Endothelial cell of umbilical vein (primary cell): ENCODE measurements around the gene SPDEF. TPM values are rescaled to one million over a fixed set of nuclear protein-coding genes. Genes with fewer than 3 reads are reported as not detected.

ENCODE experiments used
- BruUV-seq: library from RNA; stranded (reverse); fragments of 400-500 nt; replicated peaks from 2 replicates; lab custom pipeline; 2021; lab: Mats Ljungman, UMichigan
- CTCF ChIA-PET: fragments of 300-600, 350-600 bp; sonication (Branson Sonifier 250); formaldehyde crosslinking; loops from one replicate; lab custom pipeline; 2021; ENCODE audit warnings: antibody characterized with exemption, inconsistent platforms; lab: Charles Lee
- POLR2A ChIA-PET: fragments of 300-600, 350-600 bp; sonication (Branson Sonifier 250); formaldehyde crosslinking; loops from one replicate; lab custom pipeline; 2021; ENCODE audit warnings: antibody characterized with exemption, inconsistent platforms; lab: Charles Lee
- DNase-seq: peaks from one replicate; pipeline ENCODE4 v3.0.0-alpha.2; 2011; ENCODE audit warnings: low read depth, low spot score
- FAIRE-seq: peaks from 2 replicates; lab custom pipeline; 2011; peaks lifted over from hg19 to GRCh38; lab: Jason Lieb, UNC
- H2AFZ ChIP-seq: 2 replicates; pipeline ENCODE4 v1.6.0; 2012; ENCODE audit warnings: low read depth, low read length, control low read depth, inconsistent platforms
- H3K27ac ChIP-seq: 2 replicates; pipeline ENCODE4 v1.5.1; 2011; ENCODE audit warnings: low read depth, mild to moderate bottlenecking, control low read depth, low read length, moderate library complexity; ENCODE audit not compliant: insufficient read depth
- H3K27me3 ChIP-seq, 2 experiments: 2 replicates each; pipeline versions ENCODE4 v1.6.0 to v1.6.1; 2011; ENCODE audit warnings: low read length in 2 of 2, mixed read lengths in 1 of 2; ENCODE audit not compliant: control insufficient read depth in 2 of 2, insufficient read depth in 2 of 2
- H3K36me3 ChIP-seq, 2 experiments: 2 replicates in 1 of 2; 3 replicates in 1 of 2; pipeline ENCODE4 v1.5.1; 2011; ENCODE audit warnings: low read length in 2 of 2, mild to moderate bottlenecking in 1 of 2, moderate library complexity in 1 of 2; ENCODE audit not compliant: control insufficient read depth in 2 of 2, insufficient read depth in 2 of 2; ENCODE audit errors: extremely low read depth in 1 of 2
- H3K4me1 ChIP-seq: 3 replicates; pipeline ENCODE4 v1.5.1; 2011; ENCODE audit warnings: mild to moderate bottlenecking, low read length; ENCODE audit not compliant: control insufficient read depth, insufficient read depth; ENCODE audit errors: extremely low read depth
- H3K4me2 ChIP-seq: 2 replicates; pipeline ENCODE4 v1.6.1; 2011; ENCODE audit warnings: low read length, control low read depth, mixed read lengths; ENCODE audit not compliant: insufficient read depth
- H3K4me3 ChIP-seq, 3 experiments: fragments of 200-600 bp in 1 of 3; sonication (generic), shearing (Covaris generic) in 1 of 3; replicated peaks in 1 of 3; 2 replicates each; pipeline ENCODE4 v1.5.1; 2011 to 2016; ENCODE audit warnings: control low read depth in 3 of 3, low read length in 3 of 3, mild to moderate bottlenecking in 2 of 3, inconsistent platforms in 1 of 3, low read depth in 1 of 3, moderate library complexity in 1 of 3; ENCODE audit not compliant: insufficient read depth in 1 of 3
- H3K79me2 ChIP-seq: 2 replicates; pipeline ENCODE4 v1.6.0; 2012; ENCODE audit warnings: low read length, inconsistent platforms; ENCODE audit not compliant: control insufficient read depth, insufficient read depth
- H3K9ac ChIP-seq: replicated peaks from 2 replicates; pipeline ENCODE3; 2011; ENCODE audit warnings: low read length, control low read depth; ENCODE audit not compliant: insufficient read depth; ENCODE audit errors: extremely low read depth
- H3K9me1 ChIP-seq: replicated peaks from 3 replicates; pipeline ENCODE4 v1.6.0; 2011; ENCODE audit warnings: mild to moderate bottlenecking, low read length; ENCODE audit not compliant: control insufficient read depth, insufficient read depth; ENCODE audit errors: extremely low read depth
- H3K9me3 ChIP-seq: replicated peaks from 2 replicates; pipeline ENCODE4 v1.5.1; 2012; ENCODE audit warnings: low read length, inconsistent platforms; ENCODE audit not compliant: control insufficient read depth, insufficient read depth
- H4K20me1 ChIP-seq: replicated peaks from 2 replicates; pipeline ENCODE3; 2011; ENCODE audit warnings: mild to moderate bottlenecking, low read length; ENCODE audit not compliant: control insufficient read depth, insufficient read depth; ENCODE audit errors: extremely low read depth
- CTCF ChIP-seq, 2 donors: IDR thresholded peaks; 1 replicate in 1 of 2; 2 replicates in 1 of 2; pipeline ENCODE4 v1.5.1; 2011; ENCODE audit warnings: low read length in 2 of 2, mild to moderate bottlenecking in 2 of 2, moderate library complexity in 2 of 2, control low read depth in 1 of 2, inconsistent platforms in 1 of 2, low read depth in 1 of 2; ENCODE audit not compliant: insufficient read depth in 1 of 2; ENCODE audit errors: extremely low read depth in 1 of 2
- EZH2 ChIP-seq: IDR thresholded peaks from 2 replicates; pipeline ENCODE4 v1.6.1; 2012; ENCODE audit warnings: borderline replicate concordance, low read depth, mild to moderate bottlenecking, moderate library complexity, low read length, inconsistent platforms; ENCODE audit not compliant: severe bottlenecking
- FOS ChIP-seq: IDR thresholded peaks from 2 replicates; pipeline ENCODE4 v1.6.1; 2011; ENCODE audit warnings: mild to moderate bottlenecking, low read length, moderate library complexity, borderline replicate concordance; ENCODE audit not compliant: insufficient read depth
- GATA2 ChIP-seq: IDR thresholded peaks from 2 replicates; pipeline ENCODE4 v1.7.0; 2011; ENCODE audit warnings: low read depth, mild to moderate bottlenecking, moderate library complexity, mixed read lengths, low read length; ENCODE audit not compliant: insufficient read length, insufficient read depth
- JUN ChIP-seq: IDR thresholded peaks from 2 replicates; pipeline ENCODE4 v1.6.1; 2011; ENCODE audit warnings: borderline replicate concordance, low read depth; ENCODE audit not compliant: insufficient read length, insufficient read depth
- MAX ChIP-seq: IDR thresholded peaks from 2 replicates; pipeline ENCODE4 v1.6.1; 2011; ENCODE audit not compliant: insufficient read depth, insufficient read length
- MYC ChIP-seq: IDR thresholded peaks from one replicate; pipeline ENCODE4 v1.6.1; 2011; ENCODE audit warnings: mild to moderate bottlenecking, low read depth, low read length
- POLR2A ChIP-seq: IDR thresholded peaks from 2 replicates; pipeline ENCODE4 v1.6.1; 2012; ENCODE audit warnings: low read depth, mild to moderate bottlenecking, control low read depth, low read length
- POLR2AphosphoS5 ChIP-seq: IDR thresholded peaks from 2 replicates; pipeline ENCODE4 v1.6.1; 2012; ENCODE audit warnings: low read depth, mild to moderate bottlenecking, control low read depth, low read length, moderate library complexity; ENCODE audit not compliant: insufficient read depth
- dilution Hi-C: fragments of 300-500 bp; cut with MboI; formaldehyde crosslinking; loops from one replicate; pipeline ENCODE4 v1.15.0; 2019; ENCODE audit warnings: low sequenced_read_pairs; ENCODE audit not compliant: extremely low pct_ligation_motif_present
- intact Hi-C: fragments of 100-400 bp; cut with micrococcal nuclease; formaldehyde crosslinking; loops from one replicate; pipeline ENCODE4 v1.10.0; 2022
- polyA plus RNA-seq, 4 experiments: library from polyadenylated mRNA; depleted of rRNA in 3 of 4; stranded (reverse) in 3 of 4; unstranded in 1 of 4; fragments of >200 nt; gene quantifications; 2 replicates each; pipeline versions ENCODE4 v1.2.1 to v1.2.3, GENCODE V29; 2011 to 2012; ENCODE audit warnings: missing spikeins in 1 of 4
- total RNA-seq: library from RNA; stranded (reverse); gene quantifications from 2 replicates; pipeline ENCODE4 v1.2.3, GENCODE V29; 2021

SPDEF gene
- total and polyA plus RNA-seq, 2 donors (not counting 3 experiments of a cell fraction or from before 2014, with no cell fraction given) = not detected

GRCh38 chr6:34587851-34588250 is 31.7 kb upstream of the SPDEF start:
- ChIA-PET POLR2A (no interaction called here), CTCF (interaction anchor here (1.3 kb wide), 1 partner anchor 9 kb away, joined by 3 read pairs; no protein-coding TSS in a partner anchor)
- BruUV-seq = no TSS peak

More at GRCh38 chr6:34587851-34588250, 31.7 kb upstream of the SPDEF start:
- Histone ChIP-seq H3K4me3 (no peak overlapping the region), H3K4me1 (no peaks in the 10 kb centered on the region), H3K4me2 (no peak overlapping the region), H3K36me3 (peaks cover 0 to 14% of the 10 kb centered on the region in 2 experiments), H3K9me3 (no peaks in the 10 kb centered on the region), H3K27ac (no peak overlapping the region), H3K9ac (no peak overlapping the region), H4K20me1 (no peaks in the 10 kb centered on the region), H2AFZ (no peak overlapping the region), H3K9me1 (no peaks in the 10 kb centered on the region), H3K27me3 (no peaks in the 10 kb centered on the region), H3K79me2 (peaks cover 6% of the 10 kb centered on the region)
- FAIRE-seq (no peak), DNase-seq (no peak)
- dilution Hi-C loops (no loop called here), intact Hi-C loops (no loop called here)
- TF ChIP-seq GATA2 = no peak
- TF ChIP-seq FOS = no peak
- no peak for TF ChIP-seq MYC
- no peak for TF ChIP-seq POLR2A
- TF ChIP-seq POLR2AphosphoS5 = no peak
- TF ChIP-seq MAX = no peak
- no peak for TF ChIP-seq JUN
- TF ChIP-seq CTCF (IDR thresholded peaks at IDR 0.05; ENCODE audit: extremely low read depth in 1 of 2, insufficient read depth in 1 of 2, low read depth in 1 of 2, low read length in 2 of 2) = no peak
- no peak for TF ChIP-seq EZH2
